Stimulated activated CD8-positive, alpha-beta memory T cell treated with anti-CD3 and anti-CD28 coated beads, Interleukin-4, amount 100 ng/mL, for 4 hours (primary cell): Measurements from ENCODE around the gene CENPM.
"Not testable (repeated sequence)": the region's sequence is repeated elsewhere in the genome, so short reads cannot be mapped to it uniquely, and the experiment has no call there.

ENCODE experiments used
- DNase-seq, 2 donors: peaks; one replicate each; pipeline ENCODE4 v3.0.0-alpha.2; 2020; ENCODE audit warnings: low read depth in 2 of 2, low spot score in 1 of 2

CENPM gene

DNA sequence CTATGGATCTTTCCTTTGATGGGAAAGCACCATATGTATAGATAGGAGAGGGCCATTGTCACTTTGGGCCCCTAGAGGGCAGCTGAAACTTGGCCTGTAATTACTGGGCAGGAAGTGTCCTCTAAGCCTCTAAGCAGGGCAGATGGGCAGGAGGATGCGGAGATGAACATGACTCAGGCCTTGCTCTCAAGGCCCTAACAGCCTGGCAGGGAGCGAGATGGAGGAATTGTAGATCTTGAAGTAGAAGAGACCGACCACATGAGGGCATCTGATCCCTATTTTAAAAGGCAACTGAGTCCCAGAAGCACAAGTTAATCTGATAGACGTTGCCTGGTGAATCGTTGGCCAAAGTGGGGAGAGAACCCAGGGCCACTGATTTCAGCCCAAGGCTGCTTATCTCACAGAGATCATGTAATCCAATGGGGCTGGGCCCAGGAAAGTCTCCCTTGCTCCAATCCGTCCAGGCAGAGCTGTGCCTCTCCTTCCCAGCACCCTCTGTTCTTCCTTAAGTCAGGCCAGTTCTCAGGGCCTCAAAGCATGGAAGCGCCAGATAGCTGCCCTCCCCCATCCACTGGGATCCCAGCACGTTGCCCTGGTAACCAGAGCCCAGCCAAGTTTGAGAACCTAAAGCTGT, 19.8 kb upstream of the CENPM start:
- DNase-seq = no peak

DNA sequence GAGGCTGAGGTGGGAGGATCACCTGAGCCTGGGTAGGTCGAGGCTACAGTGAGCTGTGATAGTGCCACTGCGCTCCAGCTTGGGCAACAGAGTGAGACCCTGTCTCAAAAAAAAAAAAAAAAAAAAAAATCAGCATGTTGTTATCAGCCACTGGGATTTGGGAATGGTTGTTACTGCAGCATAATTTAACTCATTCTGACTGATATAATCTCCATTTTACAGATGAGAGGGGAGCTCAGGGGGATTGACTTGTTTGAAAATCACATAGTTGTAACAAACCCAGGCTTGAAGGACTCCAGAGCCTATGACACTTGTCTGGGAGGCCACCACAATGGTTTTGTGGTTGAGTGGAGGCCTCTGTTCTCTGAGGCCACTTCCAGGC, 19.3 kb upstream of the CENPM start:
- DNase-seq = no peak

DNA sequence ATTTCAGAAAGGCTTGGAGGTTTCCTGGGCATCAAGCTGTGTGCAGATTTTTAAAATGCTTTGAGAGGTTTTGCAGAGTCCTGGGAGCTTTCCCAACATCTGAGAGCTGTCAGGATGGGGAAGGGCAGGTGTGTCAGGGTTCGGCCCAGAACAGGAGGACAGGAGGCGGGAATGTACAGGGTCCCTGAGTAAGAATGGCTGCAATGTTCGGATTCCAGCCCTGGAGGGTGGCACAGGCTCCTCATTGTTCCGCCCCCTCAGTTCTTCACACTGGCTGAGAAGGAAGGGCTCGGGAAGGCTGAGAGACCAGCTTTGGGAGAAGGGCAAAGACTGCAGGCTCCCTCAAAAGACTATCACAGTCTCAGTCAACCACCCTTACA, 17.1 kb upstream of the CENPM start:
- DNase-seq = no peak

- no peak for DNase-seq
Observed at GRCh38 chr22:41963453-41964111, 16.6 kb upstream of the CENPM start.

GRCh38 chr22:41957941-41958556, 11.1 kb upstream of the CENPM start:
- DNase-seq = no peak

GRCh38 chr22:41952713-41953112, 5.8 kb upstream of the CENPM start:
- DNase-seq = no peak

DNA sequence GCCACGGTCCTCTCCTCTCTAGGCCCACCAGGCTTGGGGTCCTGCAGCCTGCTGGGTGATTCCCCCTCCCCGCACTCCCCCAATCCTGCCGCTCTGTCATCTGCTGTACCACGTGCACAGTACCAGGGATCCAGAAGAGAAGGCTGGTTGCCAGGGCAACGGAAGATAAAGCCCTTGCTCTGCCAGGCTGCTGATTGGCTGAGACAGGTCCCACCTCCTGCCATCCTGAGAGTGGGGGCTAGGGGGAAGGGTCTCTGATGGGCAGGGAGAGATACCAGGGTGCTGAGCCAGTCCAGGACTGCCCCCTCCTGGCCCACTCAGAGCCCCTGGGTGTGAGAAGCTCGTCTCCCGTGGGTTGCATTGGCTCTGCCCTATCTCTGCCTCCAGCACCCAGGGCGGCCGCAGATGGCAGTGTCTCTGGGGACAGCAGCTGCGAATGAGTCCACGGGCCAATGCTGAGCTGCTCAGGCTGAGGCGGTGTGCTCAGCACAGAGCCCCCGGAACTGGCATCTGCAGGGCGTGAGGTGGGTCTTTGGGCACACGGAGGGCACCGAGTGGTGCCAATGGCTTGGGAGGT, 5.0 kb upstream of the CENPM start, which contains the start of gene SMIM45:
Gene SMIM45 (plus strand): TSS at position 253 of the 577 bp plus-strand sequence.
- DNase-seq = no peak

DNA sequence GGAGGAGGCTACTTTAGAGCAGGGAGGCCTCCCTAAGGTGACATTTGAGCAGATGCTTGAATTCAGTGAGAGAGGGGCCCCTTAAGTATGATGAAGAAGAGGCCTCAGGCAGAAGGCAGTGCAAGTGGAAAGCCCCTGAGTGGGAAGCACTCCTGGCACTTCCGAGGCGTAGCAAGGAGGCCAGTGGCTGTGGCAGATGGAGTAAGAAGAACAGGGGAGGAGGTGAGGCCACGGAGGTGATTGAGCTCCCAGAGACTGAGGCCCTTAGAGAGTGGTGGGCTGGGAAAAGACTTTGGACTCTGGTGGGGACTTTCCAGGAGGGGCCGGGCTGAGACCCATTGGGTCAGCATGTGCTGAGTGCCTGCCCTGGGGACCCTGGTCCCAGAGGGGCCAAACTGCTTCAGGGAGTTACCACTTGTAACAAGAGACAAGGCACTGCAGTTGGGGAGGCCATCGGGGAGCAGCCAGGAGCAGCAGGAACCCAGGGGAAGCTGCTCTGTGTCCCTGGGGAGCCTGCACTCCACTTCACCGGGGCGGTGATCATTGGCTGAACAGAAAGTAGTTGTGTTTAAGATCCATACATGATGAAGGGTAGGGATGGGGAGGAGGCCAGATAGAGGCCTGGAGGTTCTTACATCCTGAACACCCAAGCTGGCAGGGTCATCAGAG, 2.5 kb upstream of the CENPM start:
- DNase-seq = no peak

- DNase-seq = not testable (repeated sequence)
Observed at GRCh38 chr22:41948928-41949296, 2.0 kb upstream of the CENPM start.

- no peak for DNase-seq
Observed at GRCh38 chr22:41948142-41948541, 1.2 kb upstream of the CENPM start.

GRCh38 chr22:41947424-41948080, 600 bp upstream of the CENPM start:
- no peak for DNase-seq

DNA sequence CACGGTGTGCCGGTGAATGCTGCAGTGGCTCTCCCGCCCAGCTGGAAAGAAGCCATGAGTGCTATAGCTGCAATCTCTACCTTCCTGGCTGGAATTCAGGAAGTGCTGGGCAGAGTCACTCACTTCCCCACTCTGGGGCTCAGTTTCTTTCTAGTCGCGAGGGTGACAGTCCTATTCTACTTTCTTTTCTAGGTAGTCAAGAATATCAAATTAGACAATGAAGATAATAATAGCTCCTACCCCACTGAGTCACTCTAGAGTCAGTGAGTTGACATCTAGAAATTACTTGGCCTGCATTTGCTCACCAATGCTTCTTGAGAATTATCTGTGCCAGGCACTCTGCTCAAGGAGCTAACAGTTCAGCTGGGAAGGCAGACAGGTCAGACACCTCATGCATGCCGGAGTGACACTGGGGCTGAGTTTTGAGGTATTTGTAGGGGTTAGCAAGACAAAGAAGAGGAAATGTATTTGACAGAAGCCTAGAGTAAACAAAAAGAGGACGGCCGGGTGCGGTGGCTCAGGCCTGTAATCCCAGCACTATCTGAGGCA, 3.2 kb downstream of the CENPM start:
- no peak for DNase-seq

GRCh38 chr22:41940832-41941765, 5.9 kb downstream of the CENPM start:
- DNase-seq = peak; percentile 64 to 66

GRCh38 chr22:41939981-41940831, 6.7 kb downstream of the CENPM start:
- DNase-seq = peak; percentile 87 to 90

DNA sequence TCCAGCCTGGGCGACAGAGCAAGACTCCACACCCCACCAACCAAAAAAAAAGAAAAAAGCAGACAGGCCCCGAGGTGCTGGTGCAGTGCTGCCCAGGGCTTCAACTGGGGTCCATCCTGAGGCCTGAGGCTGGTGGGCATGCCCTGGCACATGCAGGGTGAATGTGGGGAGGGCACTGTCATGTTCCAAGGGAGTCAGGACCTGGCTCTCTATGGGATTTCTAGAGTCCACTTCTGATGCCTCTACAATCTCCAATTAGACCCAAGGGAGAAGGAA, 10.1 kb downstream of the CENPM start:
- no peak for DNase-seq

DNA sequence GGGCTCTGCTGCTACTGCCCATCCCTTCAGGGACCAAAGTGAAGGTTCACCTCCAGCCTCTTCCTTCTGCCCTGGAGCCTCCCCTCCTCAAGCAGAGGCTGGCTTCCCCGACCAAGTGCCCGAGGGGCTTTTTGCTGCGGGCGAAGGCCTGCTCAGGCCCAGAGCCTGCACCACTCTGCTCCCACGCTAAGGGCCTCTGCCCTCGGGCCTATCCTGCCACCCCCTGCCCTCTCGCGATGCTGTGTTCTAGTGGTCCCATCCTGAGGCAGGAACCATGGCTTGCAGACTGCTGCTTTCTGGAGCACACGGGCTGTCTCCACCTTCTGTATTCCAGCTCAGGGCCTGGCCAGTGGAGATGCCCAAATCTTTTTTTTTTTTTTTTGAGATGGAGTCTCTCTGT, 11.4 kb downstream of the CENPM start:
- DNase-seq = no peak

- no peak for DNase-seq
Observed at GRCh38 chr22:41935015-41935351, 12.0 kb downstream of the CENPM start.

GRCh38 chr22:41934284-41935014, 12.5 kb downstream of the CENPM start:
- DNase-seq = no peak
